GM23338 (cell line): ENCODE measurements around the gene ATP8B4.

Experiments used
- EZH2 ChIP-seq: fragments of 200-600 bp; sonication (generic); IDR thresholded peaks from one replicate; pipeline ENCODE4 v1.8.0; 2017; ENCODE audit warnings: antibody characterized with exemption, mild to moderate bottlenecking, low read depth; ENCODE audit not compliant: unreplicated experiment
- EZH2phosphoT487 ChIP-seq: fragments of 200-600 bp; sonication (generic); IDR thresholded peaks from one replicate; pipeline ENCODE4 v1.8.1; 2018; ENCODE audit warnings: antibody characterized with exemption; ENCODE audit not compliant: unreplicated experiment
- JUNB ChIP-seq: IDR thresholded peaks from one replicate; pipeline ENCODE4 v1.6.1; 2016; ENCODE audit warnings: antibody characterized with exemption; ENCODE audit not compliant: unreplicated experiment
- POLR2AphosphoS5 ChIP-seq: IDR thresholded peaks from 2 replicates; pipeline ENCODE4 v1.6.1; 2016; ENCODE audit warnings: antibody characterized with exemption, low read depth
- REST ChIP-seq: IDR thresholded peaks from one replicate; pipeline ENCODE4 v1.6.1; 2018; ENCODE audit warnings: antibody characterized with exemption; ENCODE audit not compliant: unreplicated experiment
- STAT1 ChIP-seq: IDR thresholded peaks from one replicate; pipeline ENCODE4 v1.6.1; 2016; ENCODE audit warnings: antibody characterized with exemption; ENCODE audit not compliant: unreplicated experiment
- TF ChIP-seq, protein P1 (sequence below), 2 experiments: fragments of 200-600 bp in 1 of 2; sonication (generic) in 1 of 2; conservative IDR thresholded peaks; 2 replicates each; pipeline versions ENCODE4 v1.5.1 to v1.6.1; 2016 to 2017; ENCODE audit warnings: antibody characterized with exemption in 2 of 2, low read depth in 2 of 2, mild to moderate bottlenecking in 2 of 2, moderate library complexity in 1 of 2

DNA sequence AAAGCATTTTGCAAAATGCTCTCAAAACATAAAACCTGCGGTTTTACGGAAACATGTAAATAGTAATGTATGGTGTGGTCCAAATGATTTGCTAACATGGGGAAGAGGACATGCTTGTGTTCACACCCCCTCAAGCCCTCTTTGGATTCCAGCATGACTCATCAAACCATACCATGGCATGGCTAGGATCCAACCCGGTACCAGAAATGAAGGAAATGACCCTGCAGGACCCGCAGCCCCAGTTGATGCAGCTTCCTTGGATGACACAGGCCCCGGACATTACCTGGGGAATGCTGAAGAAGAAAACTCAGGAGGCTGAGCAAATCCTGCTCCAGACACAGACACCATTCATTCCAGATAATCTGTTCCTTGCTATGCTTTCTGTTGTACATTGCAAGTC is 275.3 kb downstream of the ATP8B4 start:
- TF ChIP-seq REST (no peak), JUNB (no peak), EZH2 (no peak), EZH2phosphoT487 (no peak), POLR2AphosphoS5 (no peak), STAT1 (no peak)
- TF ChIP-seq, protein P1, sequence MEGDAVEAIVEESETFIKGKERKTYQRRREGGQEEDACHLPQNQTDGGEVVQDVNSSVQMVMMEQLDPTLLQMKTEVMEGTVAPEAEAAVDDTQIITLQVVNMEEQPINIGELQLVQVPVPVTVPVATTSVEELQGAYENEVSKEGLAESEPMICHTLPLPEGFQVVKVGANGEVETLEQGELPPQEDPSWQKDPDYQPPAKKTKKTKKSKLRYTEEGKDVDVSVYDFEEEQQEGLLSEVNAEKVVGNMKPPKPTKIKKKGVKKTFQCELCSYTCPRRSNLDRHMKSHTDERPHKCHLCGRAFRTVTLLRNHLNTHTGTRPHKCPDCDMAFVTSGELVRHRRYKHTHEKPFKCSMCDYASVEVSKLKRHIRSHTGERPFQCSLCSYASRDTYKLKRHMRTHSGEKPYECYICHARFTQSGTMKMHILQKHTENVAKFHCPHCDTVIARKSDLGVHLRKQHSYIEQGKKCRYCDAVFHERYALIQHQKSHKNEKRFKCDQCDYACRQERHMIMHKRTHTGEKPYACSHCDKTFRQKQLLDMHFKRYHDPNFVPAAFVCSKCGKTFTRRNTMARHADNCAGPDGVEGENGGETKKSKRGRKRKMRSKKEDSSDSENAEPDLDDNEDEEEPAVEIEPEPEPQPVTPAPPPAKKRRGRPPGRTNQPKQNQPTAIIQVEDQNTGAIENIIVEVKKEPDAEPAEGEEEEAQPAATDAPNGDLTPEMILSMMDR (conservative IDR thresholded peaks at IDR 0.05; ENCODE audit: low read depth in 2 of 2), result no peak
